ENCODE measurements around the gene EGLN3.

- TF ChIP-seq CTCF (IDR thresholded peaks at IDR 0.05) (no peak), POLR2A (IDR thresholded peaks at IDR 0.05) (no peak)
These were observed 8.8 kb upstream of the EGLN3 start for GRCh38 chr14:33959692-33960151.
